Bronchus fibroblast of lung (primary cell): Measurements from ENCODE around the gene PCDHGA3. TPM values are rescaled to one million over a fixed set of nuclear protein-coding genes. Genes with fewer than 3 reads are reported as not detected.

Experiments
- total RNA-seq: library from RNA; depleted of rRNA; stranded (reverse); fragments of >200 nt; gene quantifications from 2 replicates; pipeline ENCODE4 v1.2.3, GENCODE V29; 2015

PCDHGA3 gene
- total RNA-seq, 1 donor from 2014 or later, result 0.15 TPM

Other genes starting within 250 kb of the PCDHGA3 start
- gene PCDHB2, start 249.2 kb upstream of the PCDHGA3 start, total RNA-seq, result 0.34 and 0.45 TPM in 2 replicates
- 0.15 and 0.17 TPM in 2 replicates for gene PCDHB3, start 243.4 kb upstream of the PCDHGA3 start, total RNA-seq
- gene PCDHB4, start 222.0 kb upstream of the PCDHGA3 start, total RNA-seq, result not detected in 2 replicates
- 0.84 and 0.89 TPM in 2 replicates for gene PCDHB5, start 208.6 kb upstream of the PCDHGA3 start, total RNA-seq
- gene PCDHB6, start 193.8 kb upstream of the PCDHGA3 start, total RNA-seq, result not detected in 2 replicates
- gene PCDHB7, start 171.2 kb upstream of the PCDHGA3 start, total RNA-seq, result 0.15 and 0.17 TPM in 2 replicates
- not detected in 2 replicates for gene PCDHB8, start 166.0 kb upstream of the PCDHGA3 start, total RNA-seq
- under 0.01 TPM in 1 of 2 replicates, not detected in the other for gene PCDHB16, start 161.4 kb upstream of the PCDHGA3 start, total RNA-seq
- not detected in 2 replicates for gene PCDHB9, start 156.7 kb upstream of the PCDHGA3 start, total RNA-seq
- under 0.01 and 0.15 TPM in 2 replicates for gene PCDHB10, start 151.5 kb upstream of the PCDHGA3 start, total RNA-seq
- under 0.01 TPM in 2 replicates for gene PCDHB11, start 144.2 kb upstream of the PCDHGA3 start, total RNA-seq
- not detected in 2 replicates for gene PCDHB12, start 135.1 kb upstream of the PCDHGA3 start, total RNA-seq
- under 0.01 TPM in 2 replicates for gene PCDHB13, start 129.9 kb upstream of the PCDHGA3 start, total RNA-seq
- under 0.01 TPM in 1 of 2 replicates, not detected in the other for gene PCDHB14, start 120.5 kb upstream of the PCDHGA3 start, total RNA-seq
- gene PCDHB15, start 98.4 kb upstream of the PCDHGA3 start, total RNA-seq, result 0.15 and 0.17 TPM in 2 replicates
- gene SLC25A2, start 39.8 kb upstream of the PCDHGA3 start, total RNA-seq, result not detected in 2 replicates
- gene TAF7, start 23.0 kb upstream of the PCDHGA3 start, total RNA-seq, result 31.8 and 38.5 TPM in 2 replicates
- under 0.01 and 0.15 TPM in 2 replicates for gene PCDHGA1, start 13.3 kb upstream of the PCDHGA3 start, total RNA-seq
- gene PCDHGA2, start 5.1 kb upstream of the PCDHGA3 start, total RNA-seq, result 0.50 and 0.59 TPM in 2 replicates
- 0.30 and 0.34 TPM in 2 replicates for gene PCDHGB1, start 6.3 kb downstream of the PCDHGA3 start, total RNA-seq
- 1.0 and 1.3 TPM in 2 replicates for gene PCDHGA4, start 11.2 kb downstream of the PCDHGA3 start, total RNA-seq
- 0.50 and 0.59 TPM in 2 replicates for gene PCDHGB2, start 16.2 kb downstream of the PCDHGA3 start, total RNA-seq
- gene PCDHGA5, start 20.3 kb downstream of the PCDHGA3 start, total RNA-seq, result 0.15 and 0.34 TPM in 2 replicates
- 0.45 and 0.50 TPM in 2 replicates for gene PCDHGB3, start 26.4 kb downstream of the PCDHGA3 start, total RNA-seq
- gene PCDHGA6, start 30.1 kb downstream of the PCDHGA3 start, total RNA-seq, result 0.67 and 1.0 TPM in 2 replicates
- gene PCDHGA7, start 38.9 kb downstream of the PCDHGA3 start, total RNA-seq, result 0.50 and 0.89 TPM in 2 replicates
- 4.0 and 4.4 TPM in 2 replicates for gene PCDHGB4, start 43.9 kb downstream of the PCDHGA3 start, total RNA-seq
- 0.15 and 0.67 TPM in 2 replicates for gene PCDHGA8, start 48.8 kb downstream of the PCDHGA3 start, total RNA-seq
- 10.6 and 13.8 TPM in 2 replicates for gene PCDHGB5, start 54.1 kb downstream of the PCDHGA3 start, total RNA-seq
- 1.7 and 1.9 TPM in 2 replicates for gene PCDHGA9, start 58.9 kb downstream of the PCDHGA3 start, total RNA-seq
- 1.3 and 2.1 TPM in 2 replicates for gene PCDHGB6, start 64.2 kb downstream of the PCDHGA3 start, total RNA-seq
- 4.9 and 5.2 TPM in 2 replicates for gene PCDHGA10, start 69.2 kb downstream of the PCDHGA3 start, total RNA-seq
- 6.1 and 7.2 TPM in 2 replicates for gene PCDHGB7, start 73.8 kb downstream of the PCDHGA3 start, total RNA-seq
- 10.9 and 11.6 TPM in 2 replicates for gene PCDHGA11, start 77.2 kb downstream of the PCDHGA3 start, total RNA-seq
- 7.7 and 8.4 TPM in 2 replicates for gene PCDHGA12, start 86.7 kb downstream of the PCDHGA3 start, total RNA-seq
- gene PCDHGC3, start 132.1 kb downstream of the PCDHGA3 start, total RNA-seq, result 39.3 and 42.2 TPM in 2 replicates
- 0.17 and 0.30 TPM in 2 replicates for gene PCDHGC4, start 141.2 kb downstream of the PCDHGA3 start, total RNA-seq
- gene PCDHGC5, start 145.3 kb downstream of the PCDHGA3 start, total RNA-seq, result 0.17 and 0.30 TPM in 2 replicates